ENCODE results near the gene UBA1. TPM values are rescaled to one million over a fixed set of nuclear protein-coding genes. Genes with fewer than 3 reads are reported as not detected.
"Not testable (repeated sequence)": the region's sequence is repeated elsewhere in the genome, so short reads cannot be mapped to it uniquely, and the experiment has no call there.

The UBA1 gene
- total RNA-seq, 1 donor from 2014 or later: 79.8 TPM

GRCh38 chrX:47250017-47250347 lies 56.4 kb downstream of the UBA1 start:
- no peak for DNase-seq (ENCODE audit: low read depth in 2 of 2)

GRCh38 chrX:47257620-47258019 lies 64.0 kb downstream of the UBA1 start:
- not testable (repeated sequence) for DNase-seq (ENCODE audit: low read depth in 2 of 2)

Other genes starting within 250 kb of the UBA1 start
- gene RGN, start 115.4 kb upstream of the UBA1 start, total RNA-seq: 0.20 and 0.65 TPM in 2 replicates
- 74.1 and 98.4 TPM in 2 replicates for gene NDUFB11, start 49.1 kb upstream of the UBA1 start, total RNA-seq
- 32.0 and 41.9 TPM in 2 replicates for gene RBM10, start 48.6 kb upstream of the UBA1 start, total RNA-seq
- 37.9 and 39.5 TPM in 2 replicates for gene CDK16, start 24.9 kb downstream of the UBA1 start, total RNA-seq
- 25.1 and 42.9 TPM in 2 replicates for gene USP11, start 39.2 kb downstream of the UBA1 start, total RNA-seq
- gene ZNF157, start 176.7 kb downstream of the UBA1 start, total RNA-seq: not detected in 2 replicates